ENCODE measurements around the gene GID8. TPM values are rescaled to one million over a fixed set of nuclear protein-coding genes. Genes with fewer than 3 reads are reported as not detected.

The GID8 gene
- total and polyA plus RNA-seq, 2 donors (not counting 3 experiments of a cell fraction or from before 2014, with no cell fraction given), result 25.3 to 34.6 TPM

DNA sequence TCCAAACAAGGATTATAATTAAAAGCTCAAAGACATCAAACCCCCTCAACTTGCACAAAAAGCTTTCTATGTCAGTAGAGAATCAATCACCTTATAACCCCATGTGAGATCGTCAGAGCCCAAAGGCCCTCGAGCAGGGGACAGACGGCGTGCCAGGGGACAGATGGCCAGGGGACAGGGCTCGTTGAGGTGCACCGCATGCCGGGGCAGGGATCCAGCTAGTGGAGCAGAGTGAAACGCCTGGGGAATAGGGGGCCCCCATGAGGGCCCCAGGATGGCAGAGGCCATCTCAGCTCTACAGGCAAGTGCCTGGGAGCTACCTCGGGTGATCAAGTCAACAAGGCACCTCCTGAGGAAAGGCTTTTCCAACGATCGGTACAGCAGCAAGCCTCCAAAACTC lies 40.3 kb upstream of the GID8 start:
- H3K36me3 ChIP-seq (ENCODE audit: control insufficient read depth in 2 of 2, extremely low read depth in 1 of 2, insufficient read depth in 2 of 2, low read length in 2 of 2), result peaks cover 18 to 23% of the 10 kb centered on the region in 2 experiments
- no peak overlapping the region for H3K4me3 ChIP-seq (replicated peaks in 1 of 3; ENCODE audit: insufficient read depth in 1 of 3, low read depth in 1 of 3, low read length in 3 of 3)
- H3K27me3 ChIP-seq (ENCODE audit: control insufficient read depth in 2 of 2, insufficient read depth in 2 of 2, low read length in 2 of 2), result no peaks in the 10 kb centered on the region
- H3K4me2 ChIP-seq (ENCODE audit: insufficient read depth, low read length), result no peak overlapping the region
- intact Hi-C loops (cut with micrococcal nuclease) (no loop called here), dilution Hi-C loops (cut with MboI; ENCODE audit: extremely low pct_ligation_motif_present, low sequenced_read_pairs) (no loop called here)
- H2AFZ ChIP-seq (ENCODE audit: low read depth, low read length), result no peak overlapping the region
- no peak overlapping the region for H3K9ac ChIP-seq (replicated peaks; ENCODE audit: extremely low read depth, insufficient read depth, low read length)
- H3K27ac ChIP-seq (ENCODE audit: insufficient read depth, low read depth, low read length), result no peak overlapping the region
- ChIA-PET CTCF (interaction anchor here (0.9 to 1.7 kb wide), 5 partner anchors 9 to 75 kb away, joined by 3 to 7 read pairs (median 4); no protein-coding TSS in a partner anchor), POLR2A (no interaction called here)
- no peaks in the 10 kb centered on the region for H3K9me1 ChIP-seq (replicated peaks; ENCODE audit: control insufficient read depth, extremely low read depth, insufficient read depth, low read length)
- H3K4me1 ChIP-seq (ENCODE audit: control insufficient read depth, extremely low read depth, insufficient read depth, low read length), result no peaks in the 10 kb centered on the region
- BruUV-seq (replicated peaks), result no TSS peak
- no peaks in the 10 kb centered on the region for H3K9me3 ChIP-seq (replicated peaks; ENCODE audit: control insufficient read depth, insufficient read depth, low read length)
- no peaks in the 10 kb centered on the region for H4K20me1 ChIP-seq (replicated peaks; ENCODE audit: control insufficient read depth, extremely low read depth, insufficient read depth, low read length)
- DNase-seq (ENCODE audit: low read depth, low spot score) (no peak), FAIRE-seq (no peak)
- no peaks in the 10 kb centered on the region for H3K79me2 ChIP-seq (ENCODE audit: control insufficient read depth, insufficient read depth, low read length)
- TF ChIP-seq POLR2A (IDR thresholded peaks at IDR 0.05; ENCODE audit: low read depth, low read length), result peak; percentile 16
- no peak for TF ChIP-seq JUN (IDR thresholded peaks at IDR 0.05; ENCODE audit: borderline replicate concordance, insufficient read depth, insufficient read length, low read depth)

DNA sequence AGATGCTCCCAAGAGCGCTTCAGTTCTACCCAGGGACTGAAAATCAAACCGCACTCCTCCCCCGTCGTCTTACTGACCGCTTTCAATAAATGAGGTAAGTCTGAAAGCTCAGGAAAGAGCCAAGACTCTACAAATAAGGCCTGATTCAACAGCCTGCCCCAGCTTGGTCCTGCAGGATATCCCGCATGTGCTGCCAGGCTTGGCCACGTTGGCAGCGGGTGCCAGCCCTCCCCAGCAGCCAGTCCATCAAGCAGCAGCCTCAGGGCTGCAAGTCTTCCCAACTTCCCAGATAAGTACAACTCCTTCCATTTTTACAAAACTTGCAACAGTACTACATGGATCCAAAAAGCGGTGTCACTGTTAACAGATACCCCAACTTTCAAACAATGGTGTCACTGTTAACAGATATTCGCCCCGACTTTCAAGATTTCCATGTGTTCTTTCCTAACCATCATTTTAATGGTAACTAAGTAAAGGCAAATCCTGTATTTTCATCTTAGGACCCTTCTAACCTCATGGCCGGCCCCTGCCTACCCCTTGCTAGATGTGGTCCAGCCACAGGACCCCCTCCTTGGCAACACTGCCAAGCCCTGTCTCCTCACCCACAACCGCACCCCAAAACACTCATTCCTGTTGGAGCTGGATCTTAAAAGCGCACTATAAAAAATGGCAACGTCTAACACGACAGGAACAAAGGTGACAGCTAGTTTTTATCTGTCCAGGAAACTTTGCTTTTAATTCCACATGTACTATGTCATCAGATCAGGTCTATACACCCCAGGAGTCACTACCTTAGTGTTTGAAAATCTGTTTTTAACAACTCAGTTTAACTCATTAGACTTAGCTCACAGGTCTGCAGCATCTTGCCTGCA lies 39.6 kb upstream of the GID8 start:
- dilution Hi-C loops (cut with MboI; ENCODE audit: extremely low pct_ligation_motif_present, low sequenced_read_pairs) (no loop called here), intact Hi-C loops (cut with micrococcal nuclease) (no loop called here)
- peaks cover 18 to 22% of the 10 kb centered on the region in 2 experiments for H3K36me3 ChIP-seq (ENCODE audit: control insufficient read depth in 2 of 2, extremely low read depth in 1 of 2, insufficient read depth in 2 of 2, low read length in 2 of 2)
- no peak for FAIRE-seq
- no peak overlapping the region for H3K9ac ChIP-seq (replicated peaks; ENCODE audit: extremely low read depth, insufficient read depth, low read length)
- no peaks in the 10 kb centered on the region for H3K4me1 ChIP-seq (ENCODE audit: control insufficient read depth, extremely low read depth, insufficient read depth, low read length)
- POLR2A ChIA-PET, result no interaction called here
- CTCF ChIA-PET, result interaction anchor here (0.9 to 1.7 kb wide), 5 partner anchors 9 to 111 kb away, joined by 3 to 7 read pairs (median 4); no protein-coding TSS in a partner anchor
- no peak overlapping the region for H2AFZ ChIP-seq (ENCODE audit: low read depth, low read length)
- H3K9me1 ChIP-seq (replicated peaks; ENCODE audit: control insufficient read depth, extremely low read depth, insufficient read depth, low read length), result no peaks in the 10 kb centered on the region
- no TSS peak for BruUV-seq (replicated peaks)
- H3K27ac ChIP-seq (ENCODE audit: insufficient read depth, low read depth, low read length), result no peak overlapping the region
- H3K9me3 ChIP-seq (replicated peaks; ENCODE audit: control insufficient read depth, insufficient read depth, low read length), result no peaks in the 10 kb centered on the region
- no peak for DNase-seq (ENCODE audit: low read depth, low spot score)
- H3K4me2 ChIP-seq (ENCODE audit: insufficient read depth, low read length), result no peak overlapping the region
- no peak for TF ChIP-seq JUN (IDR thresholded peaks at IDR 0.05; ENCODE audit: borderline replicate concordance, insufficient read depth, insufficient read length, low read depth)
- no peak for TF ChIP-seq MYC (IDR thresholded peaks at IDR 0.05; ENCODE audit: low read depth, low read length)
- no peak for TF ChIP-seq POLR2AphosphoS5 (IDR thresholded peaks at IDR 0.05; ENCODE audit: insufficient read depth, low read depth, low read length)
- TF ChIP-seq EZH2 (IDR thresholded peaks at IDR 0.05; ENCODE audit: borderline replicate concordance, low read depth, low read length, severe bottlenecking), result no peak
- TF ChIP-seq GATA2 (IDR thresholded peaks at IDR 0.05; ENCODE audit: insufficient read depth, insufficient read length, low read depth, low read length), result no peak
- TF ChIP-seq MAX (IDR thresholded peaks at IDR 0.05; ENCODE audit: insufficient read depth, insufficient read length), result no peak
- TF ChIP-seq FOS (IDR thresholded peaks at IDR 0.05; ENCODE audit: borderline replicate concordance, insufficient read depth, low read length), result no peak
- TF ChIP-seq POLR2A (IDR thresholded peaks at IDR 0.05; ENCODE audit: low read depth, low read length), result no peak
- no peak for TF ChIP-seq CTCF (IDR thresholded peaks at IDR 0.05; ENCODE audit: extremely low read depth in 1 of 2, insufficient read depth in 1 of 2, low read depth in 1 of 2, low read length in 2 of 2)
- H3K4me3 ChIP-seq (replicated peaks in 1 of 3; ENCODE audit: insufficient read depth in 1 of 3, low read depth in 1 of 3, low read length in 3 of 3), result no peak overlapping the region
- no peaks in the 10 kb centered on the region for H3K79me2 ChIP-seq (ENCODE audit: control insufficient read depth, insufficient read depth, low read length)
- no peaks in the 10 kb centered on the region for H4K20me1 ChIP-seq (replicated peaks; ENCODE audit: control insufficient read depth, extremely low read depth, insufficient read depth, low read length)
- no peaks in the 10 kb centered on the region for H3K27me3 ChIP-seq (ENCODE audit: control insufficient read depth in 2 of 2, insufficient read depth in 2 of 2, low read length in 2 of 2)
